Measurements from ENCODE around the gene TARS2. TPM values are rescaled to one million over a fixed set of nuclear protein-coding genes. Genes with fewer than 3 reads are reported as not detected.

Gene TARS2
- total RNA-seq, 4 donors from 2014 or later = 5.8 to 19.4 (median 12.8) TPM

DNA sequence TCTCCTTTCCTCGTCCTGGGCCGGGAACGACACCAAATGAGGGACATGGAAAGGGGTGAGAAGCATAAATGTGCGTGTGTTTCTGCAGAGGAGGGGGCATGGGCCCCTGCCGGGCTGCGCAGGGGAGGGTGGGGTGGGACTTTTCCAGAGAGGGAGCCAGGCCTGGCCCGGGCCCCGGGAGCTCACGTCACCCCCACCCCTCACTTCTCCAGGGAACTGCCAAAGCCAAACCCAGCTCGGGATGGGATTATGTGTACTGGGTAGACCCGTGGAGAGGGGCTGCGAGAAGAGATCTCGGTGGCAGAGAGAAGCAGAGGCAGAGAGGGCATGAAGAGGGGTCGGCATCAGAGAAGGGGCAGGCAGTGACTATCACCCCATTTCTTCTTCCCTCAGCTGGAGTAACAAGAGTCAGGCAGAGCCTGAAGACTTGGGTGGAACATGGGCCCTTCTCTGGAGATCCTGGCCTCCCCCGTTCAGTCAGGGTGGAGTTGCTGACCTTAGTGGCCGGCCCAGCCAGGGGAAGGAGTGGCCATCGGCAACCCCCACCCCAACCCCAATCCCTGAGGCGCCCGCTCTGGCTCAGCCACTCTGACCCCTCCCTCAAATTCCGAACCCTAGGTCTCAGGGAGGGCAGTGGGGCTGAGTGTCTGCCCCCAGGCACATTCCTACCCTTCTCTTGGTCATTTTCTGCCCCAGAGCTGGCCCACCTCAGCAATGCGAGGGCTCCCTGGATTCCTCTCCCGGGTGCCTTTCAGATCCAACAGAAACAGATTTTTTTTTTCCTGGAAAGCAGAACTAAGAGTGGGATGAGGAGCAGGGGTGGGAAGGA lies 63.2 kb downstream of the TARS2 start:
- WGBS = 47% methylated on average over 19 of the region's 22 CpGs
- DNase-seq (ENCODE audit: extremely low spot score) = no peak
- Histone ChIP-seq H3K4me3 (peak overlapping the region; percentile 69 to 74 (median 70)), H3K36me3 (peaks cover 0 to 17% (median 6%) of the 10 kb centered on the region in 4 donors), H3K4me1 (peaks cover 30 to 72% (median 63%) of the 10 kb centered on the region in 4 donors), H3K9me3 (no peaks in the 10 kb centered on the region), H3K27me3 (no peaks in the 10 kb centered on the region), H3K27ac (replicated peaks in 1 of 4) (peak overlapping the region; percentile 91 to 96 (median 94))
- intact Hi-C loops (cut with DNase I) = loop anchor here (10.0 kb wide), 1 partner anchor 264 kb away; no protein-coding TSS in a partner anchor
- TF ChIP-seq, protein P1, sequence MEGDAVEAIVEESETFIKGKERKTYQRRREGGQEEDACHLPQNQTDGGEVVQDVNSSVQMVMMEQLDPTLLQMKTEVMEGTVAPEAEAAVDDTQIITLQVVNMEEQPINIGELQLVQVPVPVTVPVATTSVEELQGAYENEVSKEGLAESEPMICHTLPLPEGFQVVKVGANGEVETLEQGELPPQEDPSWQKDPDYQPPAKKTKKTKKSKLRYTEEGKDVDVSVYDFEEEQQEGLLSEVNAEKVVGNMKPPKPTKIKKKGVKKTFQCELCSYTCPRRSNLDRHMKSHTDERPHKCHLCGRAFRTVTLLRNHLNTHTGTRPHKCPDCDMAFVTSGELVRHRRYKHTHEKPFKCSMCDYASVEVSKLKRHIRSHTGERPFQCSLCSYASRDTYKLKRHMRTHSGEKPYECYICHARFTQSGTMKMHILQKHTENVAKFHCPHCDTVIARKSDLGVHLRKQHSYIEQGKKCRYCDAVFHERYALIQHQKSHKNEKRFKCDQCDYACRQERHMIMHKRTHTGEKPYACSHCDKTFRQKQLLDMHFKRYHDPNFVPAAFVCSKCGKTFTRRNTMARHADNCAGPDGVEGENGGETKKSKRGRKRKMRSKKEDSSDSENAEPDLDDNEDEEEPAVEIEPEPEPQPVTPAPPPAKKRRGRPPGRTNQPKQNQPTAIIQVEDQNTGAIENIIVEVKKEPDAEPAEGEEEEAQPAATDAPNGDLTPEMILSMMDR (IDR thresholded peaks at IDR 0.05) = no peak
- TF ChIP-seq EP300 (IDR thresholded peaks at IDR 0.05) (no peak), POLR2AphosphoS5 (IDR thresholded peaks at IDR 0.05) (peak; percentile 45 to 53)

DNA sequence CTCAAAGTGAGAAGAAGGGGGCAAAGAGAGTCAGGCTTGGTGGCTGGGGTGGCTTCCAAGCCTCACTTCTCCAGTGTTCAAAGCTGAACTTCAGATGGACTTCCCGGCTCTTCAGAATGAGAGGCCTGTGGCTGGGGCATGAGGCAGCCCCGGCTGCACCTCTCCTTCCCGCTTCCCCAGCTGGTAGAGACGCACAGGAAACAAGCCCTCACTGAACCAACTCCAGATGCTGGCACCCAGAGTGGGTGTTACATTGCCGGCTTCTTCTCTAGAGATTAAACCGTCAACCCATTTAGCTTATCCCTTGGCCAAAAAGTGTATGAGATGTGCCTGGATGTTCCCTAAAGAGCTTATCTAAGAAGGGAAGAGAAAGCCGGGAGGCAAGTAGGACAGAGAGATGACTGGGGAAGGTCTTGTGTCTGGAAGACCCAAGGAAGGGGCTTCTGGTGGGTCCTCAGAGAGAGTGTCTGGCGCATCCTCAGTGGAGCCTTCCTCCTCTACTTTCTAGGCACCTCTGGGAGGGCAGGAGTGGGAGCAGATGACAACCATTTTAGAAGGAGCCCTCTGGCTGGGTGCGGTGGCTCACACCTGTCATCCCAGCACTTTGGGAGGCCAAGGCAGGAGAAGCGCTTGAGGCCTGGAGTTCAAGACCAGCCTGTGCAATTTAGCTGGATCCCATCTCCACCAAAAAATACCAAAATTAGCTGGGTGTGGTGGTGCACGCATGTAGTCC lies 64.0 kb downstream of the TARS2 start:
- no peak for DNase-seq (ENCODE audit: extremely low spot score)
- peak overlapping the region; percentile 69 to 74 (median 70) for H3K4me3 ChIP-seq
- intact Hi-C loops (cut with DNase I) = loop anchor here (10.0 kb wide), 1 partner anchor 264 kb away; no protein-coding TSS in a partner anchor
- WGBS = 67% methylated on average over 11 of the region's 11 CpGs
- H3K36me3 ChIP-seq = peaks cover 6 to 25% (median 14%) of the 10 kb centered on the region in 4 donors
- H3K27me3 ChIP-seq = no peaks in the 10 kb centered on the region
- H3K27ac ChIP-seq (replicated peaks in 1 of 4) = peak overlapping the region; percentile 91 to 96 (median 94)
- H3K4me1 ChIP-seq = peaks cover 30 to 79% (median 63%) of the 10 kb centered on the region in 4 donors
- H3K9me3 ChIP-seq = no peaks in the 10 kb centered on the region
- no peak for TF ChIP-seq POLR2AphosphoS5 (IDR thresholded peaks at IDR 0.05)
- TF ChIP-seq, protein P1 (IDR thresholded peaks at IDR 0.05) = no peak
- TF ChIP-seq POLR2A (IDR thresholded peaks at IDR 0.05; ENCODE audit: low read depth) = no peak
- no peak for TF ChIP-seq EP300 (IDR thresholded peaks at IDR 0.05)

DNA sequence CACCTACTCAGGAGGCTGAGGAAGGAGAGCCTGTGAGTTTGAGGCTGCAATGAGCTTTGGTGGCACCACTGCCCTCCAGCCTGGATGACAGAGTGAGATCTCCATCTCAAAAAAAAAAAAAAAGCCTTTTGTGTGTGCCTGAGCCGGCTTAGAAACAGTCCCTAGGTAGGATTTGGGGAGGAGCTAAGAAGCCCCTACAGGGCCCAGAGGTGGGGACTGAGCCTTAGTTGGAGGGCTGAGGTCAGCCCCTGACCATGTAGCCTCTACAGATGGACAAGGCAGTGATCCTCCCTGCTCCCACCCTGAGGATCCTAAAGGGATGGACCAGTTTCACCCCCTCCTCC lies 64.5 kb downstream of the TARS2 start:
- peaks cover 30 to 85% (median 65%) of the 10 kb centered on the region in 4 donors for H3K4me1 ChIP-seq
- no peak for DNase-seq (ENCODE audit: extremely low spot score)
- TF ChIP-seq EP300 (IDR thresholded peaks at IDR 0.05) = no peak
- TF ChIP-seq, protein P1 (IDR thresholded peaks at IDR 0.05) = no peak
- TF ChIP-seq POLR2A (IDR thresholded peaks at IDR 0.05; ENCODE audit: low read depth) = no peak
- no peak for TF ChIP-seq POLR2AphosphoS5 (IDR thresholded peaks at IDR 0.05)
- intact Hi-C loops (cut with DNase I) = loop anchor here (10.0 kb wide), 1 partner anchor 263 kb away; no protein-coding TSS in a partner anchor
- H3K27me3 ChIP-seq = no peaks in the 10 kb centered on the region
- H3K4me3 ChIP-seq = peak overlapping the region in 1 of 4 donors; percentile 24
- 33% methylated on average over 1 of the region's 1 CpG for WGBS
- no peaks in the 10 kb centered on the region for H3K9me3 ChIP-seq
- H3K36me3 ChIP-seq = peaks cover 6 to 30% (median 19%) of the 10 kb centered on the region in 4 donors
- H3K27ac ChIP-seq (replicated peaks in 1 of 4) = peak overlapping the region; percentile 91 to 96 (median 94)

DNA sequence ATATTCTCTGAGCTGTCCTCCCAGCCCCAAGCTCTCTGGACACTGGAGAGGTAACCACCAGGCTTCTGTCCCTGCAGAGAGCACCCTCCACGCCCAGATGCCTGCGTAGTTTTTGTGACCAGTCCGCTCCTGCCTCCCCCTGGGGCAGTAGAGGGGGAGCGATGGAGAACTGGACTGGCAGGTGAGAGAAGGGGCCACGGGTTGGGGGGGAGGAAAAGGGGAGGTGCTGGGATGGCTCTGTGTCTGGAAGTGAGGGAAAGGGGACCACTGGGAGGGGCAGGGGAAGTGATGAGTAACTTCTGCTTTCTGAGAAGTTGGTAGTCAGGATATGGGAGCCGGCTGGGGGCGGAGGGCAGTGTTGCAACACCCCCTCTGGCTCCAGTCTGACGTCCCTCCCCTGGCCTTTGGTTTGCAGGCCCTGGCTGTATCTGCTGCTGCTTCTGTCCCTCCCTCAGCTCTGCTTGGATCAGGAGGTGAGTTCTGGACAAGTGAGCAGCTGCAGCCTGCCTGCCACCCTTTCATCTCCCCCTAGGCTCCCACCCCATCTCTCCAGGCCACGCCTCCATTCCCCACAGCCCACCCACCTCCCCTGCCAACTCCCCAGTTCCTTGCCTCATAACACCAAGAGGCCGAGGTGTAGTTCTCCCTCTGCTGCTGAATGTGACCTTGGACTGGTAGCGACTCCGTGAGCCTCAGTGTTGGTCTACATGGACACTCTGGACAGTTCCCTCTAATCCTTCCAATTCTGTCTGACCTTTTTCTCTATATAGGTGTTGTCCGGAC lies 65.1 kb downstream of the TARS2 start:
- no peaks in the 10 kb centered on the region for H3K27me3 ChIP-seq
- peaks cover 6 to 36% (median 24%) of the 10 kb centered on the region in 4 donors for H3K36me3 ChIP-seq
- 39% methylated on average over 13 of the region's 13 CpGs for whole genome bisulfite sequencing
- intact Hi-C loops (cut with DNase I) = loop anchor here (10.0 kb wide), 1 partner anchor 262 kb away; no protein-coding TSS in a partner anchor
- peak overlapping the region; percentile 91 to 96 (median 94) for H3K27ac ChIP-seq (replicated peaks in 1 of 4)
- H3K4me3 ChIP-seq = peak overlapping the region in 3 of 4 donors; percentile 5 to 34 (median 6)
- TF ChIP-seq POLR2A (IDR thresholded peaks at IDR 0.05; ENCODE audit: low read depth) = no peak
- TF ChIP-seq POLR2AphosphoS5 (IDR thresholded peaks at IDR 0.05) = peak; percentile 82 to 87
- peak; percentile 70 for TF ChIP-seq EP300 (IDR thresholded peaks at IDR 0.05)
- peak; percentile 98 for DNase-seq (ENCODE audit: extremely low spot score)
- H3K4me1 ChIP-seq = peaks cover 30 to 90% (median 67%) of the 10 kb centered on the region in 4 donors
- H3K9me3 ChIP-seq = no peaks in the 10 kb centered on the region

All from esophagus muscularis mucosa (tissue), 4 donors.